NAMALWA (cell line): ENCODE measurements around the gene FAM13B.

ENCODE experiments used
- DNase-seq: peaks from one replicate; pipeline ENCODE4 v3.0.0-alpha.2; 2015; ENCODE audit warnings: low spot score

FAM13B gene

GRCh38 chr5:137899493-137899892, 133.4 kb downstream of the FAM13B start:
- no peak for DNase-seq

GRCh38 chr5:137896560-137896959, 136.3 kb downstream of the FAM13B start:
- DNase-seq: no peak

GRCh38 chr5:137894586-137894985, 138.3 kb downstream of the FAM13B start:
- no peak for DNase-seq

GRCh38 chr5:137891849-137892248, 141.0 kb downstream of the FAM13B start:
- peak; percentile 18 for DNase-seq

GRCh38 chr5:137890845-137891244, 142.0 kb downstream of the FAM13B start:
- no peak for DNase-seq

GRCh38 chr5:137888863-137889759, 143.8 kb downstream of the FAM13B start, which contains the start of gene PKD2L2:
TSS of gene PKD2L2 (plus strand) at chr5:137889457. CDS start at chr5:137889492, 35 bp downstream.
- DNase-seq: no peak

GRCh38 chr5:137888466-137888862, 144.4 kb downstream of the FAM13B start:
- DNase-seq: no peak
